ENCODE results near the gene PSMD3. TPM values are rescaled to one million over a fixed set of nuclear protein-coding genes. Genes with fewer than 3 reads are reported as not detected.

PSMD3 gene
- total and polyA plus RNA-seq, 2 of the 4 experiments (the other 2 are of a cell fraction), result 123 to 155 TPM

DNA sequence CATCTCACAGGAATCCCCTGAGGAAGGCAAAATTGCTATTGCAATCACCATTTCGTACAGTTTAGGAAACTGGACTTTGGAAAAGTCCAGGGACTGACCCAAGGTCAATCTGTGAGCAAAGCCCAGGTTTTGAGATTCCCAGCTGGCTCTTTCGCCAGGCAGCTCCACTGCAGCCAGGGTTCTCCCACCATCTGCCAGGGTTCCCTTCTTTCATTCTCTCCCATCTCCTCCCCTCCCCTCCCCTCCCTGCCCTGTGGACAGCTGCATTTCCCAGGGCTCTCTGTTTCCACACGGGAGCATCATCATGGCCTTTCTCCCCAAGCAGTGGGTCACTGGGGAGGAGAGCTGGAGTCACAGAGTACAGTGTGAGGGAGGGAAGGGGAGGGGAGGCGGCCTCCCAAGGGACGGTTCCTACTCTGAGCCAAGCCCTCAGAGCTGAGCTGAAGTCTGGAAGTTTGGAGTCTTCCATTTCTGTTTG is 29.7 kb upstream of the PSMD3 start:
- H3K4me2 ChIP-seq (ENCODE audit: low read depth, low read length), result no peak overlapping the region
- no peak overlapping the region for H2BK120ac ChIP-seq (ENCODE audit: low read depth, low read length)
- POLR2A ChIA-PET (ENCODE audit: unreplicated experiment), result no interaction called here
- H4K20me1 ChIP-seq (ENCODE audit: insufficient read depth, low read length), result no peaks in the 10 kb centered on the region
- H3K14ac ChIP-seq (replicated peaks; ENCODE audit: low read depth, low read length), result no peak overlapping the region
- no peak overlapping the region for H2AK9ac ChIP-seq (replicated peaks; ENCODE audit: low read depth, low read length, poor library complexity)
- in situ Hi-C loops (cut with MboI; ENCODE audit: low sequenced_read_pairs) (no loop called here), intact Hi-C loops (cut with micrococcal nuclease) (no loop called here), dilution Hi-C loops (cut with HindIII; ENCODE audit: low sequenced_read_pairs, unreplicated experiment) (no loop called here)
- CTCF ChIA-PET, result interaction anchor here (1.0 kb wide), 1 partner anchor 8 kb away, joined by 3 read pairs; no protein-coding TSS in a partner anchor
- ATAC-seq (ENCODE audit: low read depth) (no peak), DNase-seq (no peak)
- H3K36me3 ChIP-seq (ENCODE audit: control insufficient read depth, insufficient read depth, low read length), result no peaks in the 10 kb centered on the region
- H3K79me1 ChIP-seq (ENCODE audit: low read depth in 1 of 2, low read length in 2 of 2), result peaks cover 0 to 4% of the 10 kb centered on the region in 2 experiments; a peak in 1 of 4 replicates
- H2BK15ac ChIP-seq (ENCODE audit: low read depth, low read length), result no peak overlapping the region
- H4K91ac ChIP-seq (ENCODE audit: insufficient read depth, low read depth, low read length), result no peak overlapping the region
- no peak overlapping the region for H3K9ac ChIP-seq (ENCODE audit: low read depth, low read length)
- no peak overlapping the region for H2AFZ ChIP-seq (replicated peaks; ENCODE audit: low read length, poor library complexity)
- peaks cover 7% of the 10 kb centered on the region for H3K4me1 ChIP-seq (ENCODE audit: control insufficient read depth, insufficient read depth, low read length)
- H2BK5ac ChIP-seq (ENCODE audit: low read depth, low read length, poor library complexity, severe bottlenecking), result no peak overlapping the region
- no peak overlapping the region for H3K4me3 ChIP-seq (ENCODE audit: insufficient read depth, low read depth, low read length)
- no TSS peak for BruUV-seq (replicated peaks)
- H2BK20ac ChIP-seq (ENCODE audit: low read depth, low read length), result no peak overlapping the region
- no peak overlapping the region for H3K18ac ChIP-seq (ENCODE audit: low read depth, low read length)
- no peak overlapping the region for H3K23ac ChIP-seq (ENCODE audit: low read depth, low read length)
- peaks cover 12% of the 10 kb centered on the region for H3K9me1 ChIP-seq (ENCODE audit: insufficient read depth, low read length)
- H2AK5ac ChIP-seq (ENCODE audit: low read depth, low read length), result no peak overlapping the region
- TF ChIP-seq FOS (IDR thresholded peaks at IDR 0.05; ENCODE audit: low read depth, low read length), result no peak
- TF ChIP-seq MXI1 (IDR thresholded peaks at IDR 0.05; ENCODE audit: borderline replicate concordance, low read depth, low read length), result no peak
- TF ChIP-seq, protein P1, sequence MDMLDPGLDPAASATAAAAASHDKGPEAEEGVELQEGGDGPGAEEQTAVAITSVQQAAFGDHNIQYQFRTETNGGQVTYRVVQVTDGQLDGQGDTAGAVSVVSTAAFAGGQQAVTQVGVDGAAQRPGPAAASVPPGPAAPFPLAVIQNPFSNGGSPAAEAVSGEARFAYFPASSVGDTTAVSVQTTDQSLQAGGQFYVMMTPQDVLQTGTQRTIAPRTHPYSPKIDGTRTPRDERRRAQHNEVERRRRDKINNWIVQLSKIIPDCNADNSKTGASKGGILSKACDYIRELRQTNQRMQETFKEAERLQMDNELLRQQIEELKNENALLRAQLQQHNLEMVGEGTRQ (IDR thresholded peaks at IDR 0.05; ENCODE audit: low read depth, low read length), result no peak
- no peak for TF ChIP-seq NFE2L2 (IDR thresholded peaks at IDR 0.05; ENCODE audit: low read depth, low read length)
- TF ChIP-seq, protein P2, sequence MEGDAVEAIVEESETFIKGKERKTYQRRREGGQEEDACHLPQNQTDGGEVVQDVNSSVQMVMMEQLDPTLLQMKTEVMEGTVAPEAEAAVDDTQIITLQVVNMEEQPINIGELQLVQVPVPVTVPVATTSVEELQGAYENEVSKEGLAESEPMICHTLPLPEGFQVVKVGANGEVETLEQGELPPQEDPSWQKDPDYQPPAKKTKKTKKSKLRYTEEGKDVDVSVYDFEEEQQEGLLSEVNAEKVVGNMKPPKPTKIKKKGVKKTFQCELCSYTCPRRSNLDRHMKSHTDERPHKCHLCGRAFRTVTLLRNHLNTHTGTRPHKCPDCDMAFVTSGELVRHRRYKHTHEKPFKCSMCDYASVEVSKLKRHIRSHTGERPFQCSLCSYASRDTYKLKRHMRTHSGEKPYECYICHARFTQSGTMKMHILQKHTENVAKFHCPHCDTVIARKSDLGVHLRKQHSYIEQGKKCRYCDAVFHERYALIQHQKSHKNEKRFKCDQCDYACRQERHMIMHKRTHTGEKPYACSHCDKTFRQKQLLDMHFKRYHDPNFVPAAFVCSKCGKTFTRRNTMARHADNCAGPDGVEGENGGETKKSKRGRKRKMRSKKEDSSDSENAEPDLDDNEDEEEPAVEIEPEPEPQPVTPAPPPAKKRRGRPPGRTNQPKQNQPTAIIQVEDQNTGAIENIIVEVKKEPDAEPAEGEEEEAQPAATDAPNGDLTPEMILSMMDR (conservative IDR thresholded peaks at IDR 0.05; ENCODE audit: low read depth, low read length), result no peak
- no peak for TF ChIP-seq RCOR1 (IDR thresholded peaks at IDR 0.05; ENCODE audit: insufficient replicate concordance, low read length)
- no peak for TF ChIP-seq CHD1 (IDR thresholded peaks at IDR 0.05; ENCODE audit: low read depth, low read length)
- TF ChIP-seq SMC3 (IDR thresholded peaks at IDR 0.05; ENCODE audit: low read depth, low read length), result no peak
- TF ChIP-seq MAZ (IDR thresholded peaks at IDR 0.05; ENCODE audit: borderline replicate concordance, low read depth, low read length), result no peak
- no peak for TF ChIP-seq MAFK (IDR thresholded peaks at IDR 0.05; ENCODE audit: low read depth, low read length)
- no peak for TF ChIP-seq BHLHE40 (IDR thresholded peaks at IDR 0.05; ENCODE audit: low read depth, low read length)
- no peak overlapping the region for H4K8ac ChIP-seq (ENCODE audit: low read depth in 2 of 2, low read length in 2 of 2)
- no peaks in the 10 kb centered on the region for H3K9me3 ChIP-seq (ENCODE audit: control insufficient read depth, insufficient read depth, low read length)
- no peak overlapping the region for H3K27ac ChIP-seq (ENCODE audit: insufficient read depth, low read length)
- peaks cover 6% of the 10 kb centered on the region for H3K27me3 ChIP-seq (ENCODE audit: control insufficient read depth, insufficient read depth, low read length)
- H3K56ac ChIP-seq (ENCODE audit: extremely low read depth, insufficient read depth, low read length), result no peak overlapping the region
- H3K4ac ChIP-seq (ENCODE audit: low read depth, low read length), result no peak overlapping the region
- WGBS, 2 experiments (ENCODE audit: extremely low coverage in 2 of 2, insufficient read length in 1 of 2), result 50% methylated on average over 1 of the region's 5 CpGs; no CpG with 5 or more reads in 1 of the 2 experiments
- no peak overlapping the region for H4K5ac ChIP-seq (ENCODE audit: low read depth, low read length)
